DMS153 (cell line): ENCODE measurements around the gene DYTN.

ENCODE experiments used
- DNase-seq: peaks from one replicate; lab custom pipeline; 2025; lab: John Stamatoyannopoulos, UW

DYTN gene

DNA sequence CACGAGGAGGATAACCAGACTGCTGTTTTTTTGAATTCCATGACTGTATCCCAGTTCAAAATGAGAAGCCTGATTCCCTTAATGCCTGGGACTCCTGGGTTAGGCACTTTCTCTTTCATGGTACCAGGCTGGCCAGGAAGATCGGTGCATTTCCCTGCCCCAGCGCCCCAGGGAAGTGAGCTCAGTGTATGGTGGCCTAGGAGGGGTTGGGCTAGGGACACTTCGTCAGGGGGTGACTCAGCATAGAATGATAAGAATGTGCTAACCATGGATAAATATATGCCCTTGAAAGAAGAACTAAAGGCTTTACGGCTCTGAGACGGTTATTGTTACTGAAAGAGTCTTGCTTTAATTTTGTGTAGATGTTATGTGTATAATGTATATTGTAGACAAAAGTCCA, 103.4 kb downstream of the DYTN start:
- DNase-seq, result no peak

DNA sequence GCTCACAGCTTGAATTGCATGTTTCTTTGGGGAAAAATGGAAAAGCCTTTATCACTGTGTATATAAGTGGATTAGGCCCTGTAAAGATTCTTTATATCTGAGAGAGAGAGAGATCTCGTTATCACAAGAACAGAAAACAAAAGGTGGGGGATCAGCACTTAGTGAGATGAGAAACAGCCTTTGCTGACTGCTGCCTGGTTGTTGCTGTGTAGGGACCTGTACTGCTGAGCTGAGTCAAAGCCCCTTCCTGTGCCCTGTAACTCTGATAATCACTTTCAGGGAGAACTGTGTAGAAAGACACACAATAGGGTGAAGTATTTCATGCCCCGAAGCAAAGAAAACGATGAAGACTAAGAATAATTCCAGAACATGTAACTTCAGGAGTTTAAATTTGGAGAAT, 106.5 kb downstream of the DYTN start:
- DNase-seq, result no peak

GRCh38 chr2:206611191-206611590, 107.0 kb downstream of the DYTN start:
- no peak for DNase-seq

- no peak for DNase-seq
Observed at GRCh38 chr2:206610451-206610850, 107.7 kb downstream of the DYTN start.

DNA sequence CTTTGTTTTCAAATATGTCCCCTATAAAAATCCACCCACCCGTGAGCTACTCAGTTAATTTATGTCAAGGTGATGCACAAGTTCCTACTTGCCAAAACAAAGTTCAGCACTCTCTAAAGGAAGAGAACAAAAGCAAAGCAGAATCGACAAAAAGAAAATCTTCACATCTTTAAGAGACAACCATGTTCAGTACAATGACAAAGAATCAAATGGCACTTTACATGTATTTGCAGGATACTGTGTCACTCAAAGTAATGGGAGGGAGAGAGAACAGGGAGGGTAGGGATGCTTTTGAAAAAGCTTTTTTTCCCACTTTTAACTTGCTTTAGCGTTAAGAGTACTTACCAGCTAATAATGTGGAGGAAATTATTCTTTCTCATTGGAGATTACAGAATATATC, 115.0 kb downstream of the DYTN start:
- DNase-seq, result no peak
